Measurements from ENCODE around the gene PROX2.

The PROX2 gene

GRCh38 chr14:74840603-74841030, 35.3 kb downstream of the PROX2 start:
- no peak for DNase-seq

DNA sequence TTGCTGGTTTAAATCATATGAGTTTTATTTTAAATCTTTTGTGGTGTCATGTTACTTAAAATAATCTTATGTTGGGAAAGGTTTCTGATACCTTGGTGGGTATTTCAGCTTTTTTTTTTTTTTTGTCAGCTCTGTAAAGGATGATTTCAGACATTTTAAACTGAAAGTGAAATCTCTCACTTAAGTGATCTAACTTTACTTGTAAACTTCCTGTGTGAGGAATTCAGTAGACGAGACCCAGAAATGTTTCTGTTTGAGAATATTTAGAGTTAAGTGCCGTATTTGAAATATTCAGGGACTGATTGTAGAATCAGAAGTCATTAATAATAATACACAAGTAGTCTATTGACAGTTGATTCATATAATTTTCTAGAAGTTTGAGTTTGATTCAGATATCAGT, 37.8 kb downstream of the PROX2 start:
- DNase-seq, result no peak

- no peak for DNase-seq
Observed at GRCh38 chr14:74836251-74836960, 39.5 kb downstream of the PROX2 start.

GRCh38 chr14:74835645-74836250, 40.2 kb downstream of the PROX2 start:
- DNase-seq, result no peak

DNA sequence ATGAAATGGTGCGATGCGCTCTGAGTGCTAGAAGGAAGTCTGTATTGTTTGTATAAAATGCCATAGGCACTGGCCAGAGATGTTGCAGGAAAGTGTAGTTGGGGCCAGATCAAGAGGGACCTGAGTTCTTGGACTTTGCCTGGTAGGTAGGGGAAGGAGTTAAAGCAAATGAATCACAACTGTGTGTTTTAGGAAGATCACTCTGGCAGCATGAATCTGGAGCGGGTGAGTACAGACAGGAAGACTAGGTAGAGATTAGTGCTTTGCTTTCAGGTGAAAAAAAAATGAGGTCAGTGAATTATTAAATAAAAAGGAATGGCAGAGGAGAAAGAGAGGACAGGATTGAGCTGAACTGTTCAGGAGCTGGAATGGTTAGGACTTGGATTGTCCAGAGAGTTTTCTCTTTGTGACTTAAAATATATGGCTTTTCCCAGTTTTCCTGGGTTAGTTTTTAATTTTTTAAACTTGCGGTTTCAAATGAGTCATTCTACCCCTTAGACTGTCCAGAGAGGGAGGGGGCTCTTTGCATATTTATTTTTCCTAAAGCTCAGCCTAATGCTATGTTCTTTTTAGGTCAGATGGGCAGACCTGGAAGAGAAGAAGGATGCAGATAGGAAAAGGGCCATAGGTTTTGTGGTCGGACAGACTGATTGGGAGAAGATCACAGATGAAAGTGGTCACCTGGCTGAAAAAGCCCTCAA, 41.1 kb downstream of the PROX2 start:
- DNase-seq, result no peak

- DNase-seq, result no peak
Observed at GRCh38 chr14:74832849-74833248, 43.1 kb downstream of the PROX2 start.

GRCh38 chr14:74829251-74829650, 46.7 kb downstream of the PROX2 start:
- DNase-seq, result no peak

- DNase-seq, result no peak
Observed at GRCh38 chr14:74826574-74826973, 49.4 kb downstream of the PROX2 start.

Measured in NCI-H187 (cell line).